Activated CD4-positive, alpha-beta memory T cell treated with anti-CD3 and anti-CD28 coated beads, Interleukin-2, amount 10 ng/mL, durations not matched to agents 7 days and 5 days (primary cell): Measurements from ENCODE around the gene PLEKHA4. TPM values are rescaled to one million over a fixed set of nuclear protein-coding genes. Genes with fewer than 3 reads are reported as not detected.
"Not testable (repeated sequence)": the region's sequence is repeated elsewhere in the genome, so short reads cannot be mapped to it uniquely, and the experiment has no call there.

Experiments
- CTCF ChIA-PET: fragments of 350-600 bp; sonication (Branson Sonifier 250); formaldehyde crosslinking; loops from one replicate; lab custom pipeline; 2021; ENCODE audit warnings: antibody characterized with exemption, inconsistent platforms; lab: Charles Lee
- POLR2A ChIA-PET: fragments of 350-600 bp; sonication (Branson Sonifier 250); formaldehyde crosslinking; loops from one replicate; lab custom pipeline; 2021; ENCODE audit warnings: antibody characterized with exemption; lab: Charles Lee
- DNase-seq: peaks from one replicate; pipeline ENCODE4 v3.0.0-alpha.2; 2020
- H3K27ac Mint-ChIP-seq: one replicate; pipeline ENCODE4 v1.8.0; 2021; ENCODE audit warnings: mild to moderate bottlenecking, mixed read lengths
- H3K27me3 Mint-ChIP-seq: one replicate; pipeline ENCODE4 v1.8.0; 2021; ENCODE audit warnings: mixed read lengths
- H3K36me3 Mint-ChIP-seq: one replicate; pipeline ENCODE4 v1.8.0; 2021; ENCODE audit warnings: low read depth, mixed read lengths
- H3K4me1 Mint-ChIP-seq: one replicate; pipeline ENCODE4 v1.8.0; 2021; ENCODE audit warnings: mixed read lengths
- H3K4me3 Mint-ChIP-seq: one replicate; pipeline ENCODE4 v1.8.0; 2021; ENCODE audit warnings: mild to moderate bottlenecking, mixed read lengths
- H3K9me3 Mint-ChIP-seq: one replicate; pipeline ENCODE4 v1.8.0; 2021; ENCODE audit warnings: mixed read lengths
- total RNA-seq, 2 experiments: library from RNA; stranded (reverse); gene quantifications; one replicate each; pipeline ENCODE4 v1.2.3, GENCODE V29; 2021

The PLEKHA4 gene
- total RNA-seq, 2 experiments from 2014 or later = 4.5 to 5.5 TPM

GRCh38 chr19:48799358-48800300 is 68.8 kb downstream of the PLEKHA4 start:
- Mint-ChIP-seq H3K4me3 (no peak overlapping the region), H3K9me3 (no peaks in the 10 kb centered on the region), H3K27ac (no peak overlapping the region), H3K4me1 (peaks cover 4% of the 10 kb centered on the region), H3K27me3 (no peaks in the 10 kb centered on the region), H3K36me3 (no peaks in the 10 kb centered on the region)
- ChIA-PET CTCF (no interaction called here), POLR2A (interaction anchor here (1.3 kb wide), 1 partner anchor 11 kb away, joined by 4 read pairs; the partner anchor contains the start of gene BCAT2)
- no peak for DNase-seq

DNA sequence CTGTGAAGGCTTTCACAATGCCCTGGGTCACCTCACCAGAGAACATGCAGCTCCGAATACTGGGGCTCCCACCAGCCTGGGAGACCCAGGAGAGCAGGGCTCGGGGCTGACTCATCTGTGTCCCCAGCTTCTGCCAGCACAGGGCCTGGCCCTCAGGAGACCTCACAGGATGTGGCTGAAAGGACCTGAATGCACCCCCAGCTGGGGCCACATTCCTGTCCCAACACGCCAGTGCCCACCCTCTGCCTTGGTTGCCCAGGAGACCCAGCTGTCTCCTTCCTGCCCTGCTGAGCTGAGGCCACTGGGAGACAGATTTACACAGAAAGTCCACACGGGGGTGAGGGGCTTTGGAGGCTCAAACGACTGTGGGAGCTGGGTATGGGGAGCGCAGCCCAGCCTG is 69.5 kb downstream of the PLEKHA4 start:
- Mint-ChIP-seq H3K27me3 (no peaks in the 10 kb centered on the region), H3K9me3 (no peaks in the 10 kb centered on the region), H3K4me1 (peaks cover 8% of the 10 kb centered on the region), H3K4me3 (no peak overlapping the region), H3K36me3 (no peaks in the 10 kb centered on the region), H3K27ac (no peak overlapping the region)
- no peak for DNase-seq
- POLR2A ChIA-PET = no interaction called here
- CTCF ChIA-PET = no interaction called here

DNA sequence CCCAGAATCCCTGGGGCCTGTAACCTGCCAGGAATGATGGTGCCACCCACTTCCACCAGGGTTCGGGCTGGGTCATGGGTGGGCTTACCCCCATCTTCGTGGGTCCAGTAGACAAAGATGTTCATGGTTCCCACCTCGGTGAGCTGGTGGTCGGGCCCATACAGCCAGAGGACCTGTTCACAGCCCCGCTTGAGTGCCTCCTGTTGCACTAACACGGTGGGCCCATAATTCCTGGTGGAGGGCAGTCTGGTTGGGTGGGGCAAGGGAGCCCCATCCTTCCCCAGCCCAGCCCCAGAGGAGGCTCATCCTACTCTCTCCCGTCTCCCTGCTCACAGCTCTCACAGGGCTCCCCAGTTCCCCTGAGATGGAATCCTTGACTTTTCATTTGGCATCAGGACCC is 71.3 kb downstream of the PLEKHA4 start:
- no peaks in the 10 kb centered on the region for H3K9me3 Mint-ChIP-seq
- H3K27me3 Mint-ChIP-seq = no peaks in the 10 kb centered on the region
- POLR2A ChIA-PET = interaction anchor here (2.3 kb wide), 1 partner anchor 14 kb away, joined by 22 read pairs; the partner anchor contains the start of gene BCAT2
- no peak for DNase-seq
- H3K36me3 Mint-ChIP-seq = no peaks in the 10 kb centered on the region
- H3K4me1 Mint-ChIP-seq = peaks cover 8% of the 10 kb centered on the region
- no peak overlapping the region for H3K27ac Mint-ChIP-seq
- CTCF ChIA-PET = interaction anchor here (0.5 kb wide), 1 partner anchor 174 kb away, joined by 3 read pairs; no protein-coding TSS in a partner anchor
- no peak overlapping the region for H3K4me3 Mint-ChIP-seq

DNA sequence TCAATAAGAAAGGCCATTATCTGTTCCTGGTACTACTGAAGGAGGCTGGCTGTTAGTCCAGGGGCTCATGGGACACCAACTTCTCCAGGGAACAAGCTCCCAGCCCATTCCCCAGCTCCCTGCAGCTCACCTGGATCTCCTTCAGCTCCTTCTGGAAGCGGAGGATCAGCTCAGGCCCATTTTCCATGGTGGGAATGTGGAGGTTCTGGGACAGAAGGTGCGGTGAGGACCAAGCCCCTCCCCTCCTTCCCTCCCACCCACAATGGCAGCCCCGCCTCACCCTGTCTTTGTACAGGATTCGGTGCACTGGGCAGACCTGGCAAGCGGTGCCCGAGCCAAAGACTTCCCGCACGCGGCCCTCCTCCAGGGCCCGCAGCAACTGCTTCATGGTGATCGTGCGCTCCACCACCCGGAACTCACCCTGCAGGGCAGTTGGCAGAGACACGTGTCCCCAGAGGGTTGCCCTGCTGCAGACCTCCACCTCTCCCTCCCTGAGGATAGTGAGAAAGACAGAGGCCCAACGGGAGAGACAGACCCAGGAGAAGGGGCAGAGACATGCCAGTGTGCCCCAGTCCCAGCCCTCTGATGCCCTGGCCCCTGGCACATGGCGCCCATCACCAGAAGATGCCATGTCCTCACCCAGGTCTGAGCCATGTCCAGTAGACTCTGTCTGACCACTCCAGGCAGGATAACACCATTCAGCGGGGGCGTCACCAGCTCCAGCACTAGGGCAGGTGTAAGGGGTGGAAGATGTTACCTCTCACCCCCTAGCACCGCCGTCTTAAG is 71.9 kb downstream of the PLEKHA4 start:
- POLR2A ChIA-PET = interaction anchor here (0.9 to 2.3 kb wide), 6 partner anchors 10 to 174 kb away, joined by 3 to 22 read pairs (median 6); partner anchors contain the start of genes BCAT2 and PPP1R15A
- CTCF ChIA-PET = interaction anchor here (0.5 to 4.1 kb wide), 10 partner anchors 15 to 196 kb away, joined by 3 to 71 read pairs (median 8); partner anchors contain the start of genes BCAT2, GYS1, HSD17B14 and RUVBL2

GRCh38 chr19:48795685-48796070 is 72.7 kb downstream of the PLEKHA4 start:
- ChIA-PET CTCF (interaction anchor here (0.6 to 4.1 kb wide), 35 partner anchors 10 to 302 kb away, joined by 3 to 71 read pairs (median 5); partner anchors contain the start of genes BAX, BCAT2, DHDH and GYS1), POLR2A (interaction anchor here (0.6 to 2.3 kb wide), 9 partner anchors 10 to 175 kb away, joined by 3 to 22 read pairs (median 4); partner anchors contain the start of genes BCAT2, HSD17B14 and PPP1R15A)
- Mint-ChIP-seq H3K27me3 (no peaks in the 10 kb centered on the region), H3K4me1 (peaks cover 8% of the 10 kb centered on the region), H3K9me3 (no peaks in the 10 kb centered on the region), H3K27ac (peak overlapping the region; percentile 80), H3K36me3 (no peaks in the 10 kb centered on the region), H3K4me3 (peak overlapping the region; percentile 90)
- no peak for DNase-seq

More for the DNA sequence above, 71.9 kb downstream of the PLEKHA4 start:
- Mint-ChIP-seq H3K36me3 (no peaks in the 10 kb centered on the region), H3K9me3 (no peaks in the 10 kb centered on the region), H3K4me1 (peaks cover 8% of the 10 kb centered on the region), H3K4me3 (no peak overlapping the region), H3K27me3 (no peaks in the 10 kb centered on the region), H3K27ac (no peak overlapping the region)
- DNase-seq = no peak

GRCh38 chr19:48795055-48795684 is 73.2 kb downstream of the PLEKHA4 start:
- Mint-ChIP-seq H3K4me3 (peak overlapping the region; percentile 90), H3K9me3 (no peaks in the 10 kb centered on the region), H3K27me3 (no peaks in the 10 kb centered on the region), H3K4me1 (peaks cover 8% of the 10 kb centered on the region), H3K27ac (peak overlapping the region; percentile 80), H3K36me3 (no peaks in the 10 kb centered on the region)
- ChIA-PET CTCF (interaction anchor here (0.7 to 4.1 kb wide), 34 partner anchors 9 to 303 kb away, joined by 3 to 71 read pairs (median 5); partner anchors contain the start of genes BAX, BCAT2, DHDH and GYS1), POLR2A (interaction anchor here (0.6 to 2.3 kb wide), 7 partner anchors 10 to 176 kb away, joined by 3 to 22 read pairs (median 5); partner anchors contain the start of genes BCAT2 and HSD17B14)
- peak; percentile 89 for DNase-seq

- Mint-ChIP-seq H3K4me3 (peak overlapping the region; percentile 90), H3K9me3 (no peaks in the 10 kb centered on the region), H3K4me1 (peaks cover 8% of the 10 kb centered on the region), H3K27me3 (no peaks in the 10 kb centered on the region), H3K27ac (no peak overlapping the region), H3K36me3 (no peaks in the 10 kb centered on the region)
- ChIA-PET CTCF (interaction anchor here (0.6 to 4.1 kb wide), 7 partner anchors 12 to 177 kb away, joined by 3 to 71 read pairs (median 20); partner anchors contain the start of genes BAX and BCAT2), POLR2A (interaction anchor here (1.6 kb wide), 1 partner anchor 42 kb away, joined by 5 read pairs; the partner anchor contains the start of gene HSD17B14)
- DNase-seq = no peak
These were observed 74.1 kb downstream of the PLEKHA4 start for GRCh38 chr19:48794291-48794690.

DNA sequence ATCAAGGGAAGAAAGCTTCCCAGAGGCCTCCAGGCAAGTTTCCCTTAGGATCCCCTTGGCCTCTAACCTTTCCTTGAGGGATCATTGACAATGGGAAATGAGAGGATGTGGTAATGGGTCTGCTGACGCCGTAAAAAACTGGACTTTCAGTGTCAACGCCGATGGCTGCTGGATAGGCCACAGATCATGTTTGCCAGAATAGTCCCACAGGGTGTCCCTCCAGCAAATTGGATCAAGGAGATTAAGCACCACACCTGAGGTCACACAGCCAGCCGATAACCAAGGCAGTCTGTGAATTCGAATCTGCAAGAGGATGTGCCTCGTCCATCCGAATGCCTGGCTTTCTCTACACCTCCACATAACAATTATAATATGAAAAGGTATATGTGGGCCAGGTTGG is 75.1 kb downstream of the PLEKHA4 start:
- no peaks in the 10 kb centered on the region for H3K36me3 Mint-ChIP-seq

GRCh38 chr19:48787331-48787730 is 81.1 kb downstream of the PLEKHA4 start:
- H3K4me3 Mint-ChIP-seq, H3K27ac Mint-ChIP-seq, H3K36me3 Mint-ChIP-seq, H3K4me1 Mint-ChIP-seq, H3K9me3 Mint-ChIP-seq, DNase-seq: not testable (repeated sequence)
- peaks cover 13% of the 10 kb centered on the region for H3K27me3 Mint-ChIP-seq
- CTCF ChIA-PET = interaction anchor here (0.7 to 6.0 kb wide), 28 partner anchors 8 to 330 kb away, joined by 3 to 109 read pairs (median 4); partner anchors contain the start of genes CA11, GYS1, HSD17B14 and NUCB1
- POLR2A ChIA-PET = interaction anchor here (0.9 kb wide), 1 partner anchor 183 kb away, joined by 3 read pairs; no protein-coding TSS in a partner anchor

More for the DNA sequence above, 75.1 kb downstream of the PLEKHA4 start:
- DNase-seq = no peak
- CTCF ChIA-PET = interaction anchor here (0.9 to 4.1 kb wide), 4 partner anchors 11 to 49 kb away, joined by 3 to 71 read pairs (median 18); partner anchors contain the start of genes BCAT2 and HSD17B14
- Mint-ChIP-seq H3K4me1 (peaks cover 8% of the 10 kb centered on the region), H3K27ac (no peak overlapping the region), H3K4me3 (no peak overlapping the region), H3K27me3 (no peaks in the 10 kb centered on the region), H3K9me3 (no peaks in the 10 kb centered on the region)
- POLR2A ChIA-PET = interaction anchor here (0.6 kb wide), 1 partner anchor 47 kb away, joined by 4 read pairs; no protein-coding TSS in a partner anchor
